SU-DHL-6 (cell line): ENCODE results near the gene NLRP6.

Experiments used
- H2AFZ ChIP-seq: fragments of 200-600 bp; sonication (generic); 2 replicates; pipeline ENCODE4 v1.6.1; 2014; ENCODE audit warnings: low read depth, mild to moderate bottlenecking, moderate library complexity, mixed read lengths, antibody characterized with exemption, low read length; ENCODE audit not compliant: severe bottlenecking
- H3F3A ChIP-seq: fragments of 200-600 bp; shearing (Covaris generic); 2 replicates; pipeline ENCODE4 v1.6.0; 2016; ENCODE audit warnings: antibody characterized with exemption, mild to moderate bottlenecking; ENCODE audit not compliant: insufficient read depth
- H3K27ac ChIP-seq: fragments of 200-600 bp; sonication (generic); 2 replicates; pipeline ENCODE4 v1.5.1; 2016; ENCODE audit warnings: low read depth, mild to moderate bottlenecking, low read length, moderate library complexity, mixed read lengths
- H3K27me3 ChIP-seq: fragments of 200-600 bp; sonication (generic), shearing (Covaris generic); 2 replicates; pipeline ENCODE4 v1.6.0; 2014; ENCODE audit warnings: mild to moderate bottlenecking, low read length
- H3K36me3 ChIP-seq: fragments of 200-600 bp; sonication (generic); 2 replicates; pipeline ENCODE4 v1.6.1; 2014; ENCODE audit warnings: mild to moderate bottlenecking, low read length, mixed read lengths
- H3K4me2 ChIP-seq: fragments of 300-600, 200-600 bp; shearing (Covaris generic), sonication (generic); 2 replicates; pipeline ENCODE4 v1.6.0; 2014; ENCODE audit warnings: low read length, low read depth, mild to moderate bottlenecking; ENCODE audit not compliant: poor library complexity, severe bottlenecking
- H3K4me3 ChIP-seq: fragments of 200-600 bp; sonication (generic); 2 replicates; pipeline ENCODE4 v1.5.1; 2014; ENCODE audit warnings: antibody characterized with exemption, low read length, mild to moderate bottlenecking, mixed read lengths; ENCODE audit not compliant: insufficient read depth, poor library complexity, severe bottlenecking
- H3K79me2 ChIP-seq: fragments of 200-600 bp; sonication (generic); 2 replicates; pipeline ENCODE4 v1.6.1; 2014; ENCODE audit warnings: mild to moderate bottlenecking, low read length, moderate library complexity; ENCODE audit not compliant: insufficient read depth
- H3K9ac ChIP-seq: fragments of 200-600 bp; sonication (generic); 2 replicates; pipeline ENCODE4 v1.7.0; 2014; ENCODE audit warnings: mild to moderate bottlenecking, low read length
- H3K9me2 ChIP-seq: fragments of 200-600 bp; sonication (generic); replicated peaks from 2 replicates; pipeline ENCODE4 v1.6.1; 2014; ENCODE audit warnings: low read length; ENCODE audit not compliant: insufficient read depth
- H3K9me3 ChIP-seq: fragments of 200-600 bp; sonication (generic); 2 replicates; pipeline ENCODE4 v1.6.1; 2014; ENCODE audit warnings: low read length, mixed read lengths; ENCODE audit not compliant: insufficient read depth
- H4K20me1 ChIP-seq: fragments of 200-600 bp; sonication (generic); 2 replicates; pipeline ENCODE4 v1.6.1; 2014; ENCODE audit warnings: low read depth, mild to moderate bottlenecking, antibody characterized with exemption, low read length, moderate library complexity, mixed read lengths
- CTCF ChIP-seq: fragments of 200-600 bp; sonication (generic); IDR thresholded peaks from one replicate; pipeline ENCODE4 v1.5.1; 2017; ENCODE audit warnings: antibody characterized with exemption, mild to moderate bottlenecking, low read length, moderate library complexity; ENCODE audit not compliant: insufficient read depth, poor library complexity, severe bottlenecking
- EZH2phosphoT487 ChIP-seq: fragments of 200-600 bp; sonication (generic), shearing (Covaris generic); conservative IDR thresholded peaks from 2 replicates; pipeline ENCODE4 v1.6.1; 2018; ENCODE audit warnings: mild to moderate bottlenecking, antibody characterized with exemption, low read length, moderate library complexity, mixed read lengths

Gene NLRP6

GRCh38 chr11:297051-297585 is 18.9 kb downstream of the NLRP6 start:
- Histone ChIP-seq H3K9me3 (no peaks in the 10 kb centered on the region), H3K4me2 (no peak overlapping the region), H3K9ac (no peak overlapping the region)

DNA sequence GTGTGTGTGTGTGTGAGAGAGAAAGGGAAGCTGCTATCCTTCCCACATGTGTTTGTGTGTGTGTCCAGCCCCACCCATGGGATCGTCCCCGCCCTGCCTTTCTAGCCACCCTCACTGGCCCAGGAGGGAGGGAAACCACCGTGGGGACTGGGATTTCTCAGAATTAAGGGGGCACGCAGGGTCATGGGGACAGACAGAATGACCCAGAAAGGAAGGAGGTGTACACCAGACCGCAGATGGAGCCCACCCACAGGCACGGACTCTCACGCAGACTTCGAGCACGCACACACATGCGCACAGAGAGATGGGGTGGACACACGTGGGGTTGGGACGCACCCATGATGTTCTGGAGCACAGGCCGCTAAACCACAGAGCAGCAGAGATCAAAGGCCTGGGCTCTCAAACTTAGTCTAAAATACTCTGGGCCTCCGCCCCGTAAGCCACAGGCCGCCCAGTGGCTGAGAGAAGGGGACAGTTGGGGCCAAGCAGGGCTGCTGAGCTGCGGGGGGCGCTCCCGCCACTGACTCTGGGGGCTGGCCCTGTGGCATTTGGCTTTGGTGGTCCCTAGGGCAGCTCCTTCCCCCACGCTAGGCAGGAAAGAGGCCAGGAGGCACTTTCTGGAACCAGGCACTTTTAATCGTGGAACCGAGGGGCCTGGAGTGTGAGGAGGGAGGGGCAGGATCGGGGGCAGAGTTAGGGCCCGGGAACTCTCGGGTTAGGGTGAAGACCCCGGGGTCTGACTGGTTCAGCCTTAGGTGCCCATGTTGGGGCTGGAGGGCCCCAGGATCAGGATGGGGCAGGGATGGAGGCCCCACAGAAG is 19.6 kb downstream of the NLRP6 start:
- Histone ChIP-seq H3K9ac (no peak overlapping the region), H3K27me3 (no peaks in the 10 kb centered on the region), H3K27ac (no peak overlapping the region), H3K9me2 (no peaks in the 10 kb centered on the region), H2AFZ (no peak overlapping the region), H3K79me2 (no peaks in the 10 kb centered on the region), H3F3A (no peaks in the 10 kb centered on the region), H4K20me1 (no peaks in the 10 kb centered on the region), H3K36me3 (no peaks in the 10 kb centered on the region), H3K4me3 (no peak overlapping the region), H3K4me2 (no peak overlapping the region), H3K9me3 (no peaks in the 10 kb centered on the region)
- TF ChIP-seq CTCF (no peak), EZH2phosphoT487 (no peak)

More at GRCh38 chr11:297051-297585, 18.9 kb downstream of the NLRP6 start:
- Histone ChIP-seq H3K4me3 (no peak overlapping the region), H3K36me3 (no peaks in the 10 kb centered on the region), H3K9me2 (no peaks in the 10 kb centered on the region), H3K27ac (no peak overlapping the region), H3K27me3 (no peaks in the 10 kb centered on the region), H3K79me2 (no peaks in the 10 kb centered on the region), H2AFZ (no peak overlapping the region), H4K20me1 (no peaks in the 10 kb centered on the region), H3F3A (no peaks in the 10 kb centered on the region)
- TF ChIP-seq EZH2phosphoT487 (no peak), CTCF (no peak)

DNA sequence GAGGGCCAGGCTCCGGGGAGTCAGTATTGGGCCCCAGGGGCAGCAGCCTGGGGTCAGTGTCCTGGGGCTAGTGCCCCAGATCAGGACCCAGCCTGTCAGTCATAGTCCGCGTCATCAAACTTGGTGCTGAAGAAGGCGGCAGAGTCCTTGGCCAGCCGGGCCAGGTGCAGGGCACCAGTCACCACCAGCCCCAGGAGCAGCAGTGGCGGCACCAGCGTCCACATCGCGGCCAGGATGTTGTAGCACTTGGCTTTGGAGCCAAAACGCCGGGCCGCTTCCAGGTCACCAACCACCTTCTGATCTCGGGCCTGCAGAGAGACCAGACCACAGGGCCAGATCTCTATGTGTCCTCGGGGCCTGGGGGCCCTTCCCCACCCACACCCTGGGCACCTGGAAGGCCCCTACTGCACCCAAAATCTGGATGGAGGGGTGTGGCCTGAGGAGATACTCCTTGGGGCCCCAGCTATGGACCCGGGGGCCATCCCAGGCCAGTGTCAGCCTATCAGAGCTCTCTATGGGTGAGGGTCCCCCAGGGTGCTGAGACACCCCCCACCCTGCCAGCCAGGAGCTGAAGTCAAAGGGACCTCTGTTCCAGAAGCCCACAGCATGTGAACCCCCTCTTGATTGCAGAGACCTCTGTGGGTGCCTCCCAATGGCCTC is 20.3 kb downstream of the NLRP6 start:
- TF ChIP-seq EZH2phosphoT487, result no peak
- no peak overlapping the region for H2AFZ ChIP-seq
- H3K9me3 ChIP-seq, result no peaks in the 10 kb centered on the region
- H3K4me2 ChIP-seq, result no peak overlapping the region
- H3K27me3 ChIP-seq, result no peaks in the 10 kb centered on the region
- H3K9me2 ChIP-seq, result no peaks in the 10 kb centered on the region
- H3K4me3 ChIP-seq, result no peak overlapping the region
- H3K27ac ChIP-seq, result no peak overlapping the region
- H3K36me3 ChIP-seq, result no peaks in the 10 kb centered on the region
- H3F3A ChIP-seq, result no peaks in the 10 kb centered on the region; the same call in 1 of the 2 replicates
- H3K9ac ChIP-seq, result no peak overlapping the region
- no peaks in the 10 kb centered on the region for H3K79me2 ChIP-seq
- no peaks in the 10 kb centered on the region for H4K20me1 ChIP-seq
